ENCODE data around the gene SLC30A5. TPM values are rescaled to one million over a fixed set of nuclear protein-coding genes. Genes with fewer than 3 reads are reported as not detected.
"Not testable (repeated sequence)": the region's sequence is repeated elsewhere in the genome, so short reads cannot be mapped to it uniquely, and the experiment has no call there.

SLC30A5 gene
- polyA plus RNA-seq, 2 of the 4 experiments (the other 2 are of a cell fraction): 51.2 to 74.6 TPM

DNA sequence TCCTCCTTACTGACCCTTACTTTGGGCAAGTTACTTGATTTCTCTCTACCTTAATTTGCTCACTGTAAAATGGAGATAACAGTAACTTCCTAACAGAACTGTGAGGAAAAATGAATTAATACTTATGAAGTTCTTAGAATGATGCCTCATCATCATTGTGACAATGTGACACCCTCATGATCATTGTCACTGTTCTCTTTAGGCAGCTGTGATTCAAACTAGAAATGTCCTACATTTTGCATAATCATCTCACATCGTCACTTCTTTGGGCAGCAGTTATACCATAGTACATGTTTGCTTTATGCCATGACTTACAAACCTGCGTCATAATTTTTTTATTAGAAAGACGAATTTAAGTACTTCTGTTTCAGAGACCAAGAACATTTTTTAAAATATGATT, 9.7 kb downstream of the SLC30A5 start:
- no peak for ATAC-seq
- no peak for FAIRE-seq
- no peak for DNase-seq (ENCODE audit: low read depth in 1 of 2, low spot score in 1 of 2)
- Histone ChIP-seq H3K9me3 (no peaks in the 10 kb centered on the region), H3K4me2 (no peak overlapping the region), H3K4me3 (no peak overlapping the region), H3K4me1 (0 out of 3 replicates have a peak, but pooled peaks cover 7% of the 10 kb centered on the region), H3K27ac (no peak overlapping the region)
- POLR2A ChIA-PET: no interaction called here
- CTCF ChIA-PET: interaction anchor here (4.7 kb wide), 1 partner anchor 10 kb away, joined by 24 read pairs; the partner anchor contains the start of gene SLC30A5
- TF ChIP-seq EHF (CRISPR knock-in tag; IDR thresholded peaks at IDR 0.05) (no peak), ZC3H11A (IDR thresholded peaks at IDR 0.05) (no peak), CBX8 (IDR thresholded peaks at IDR 0.05) (no peak)
- WGBS (ENCODE audit: missing lambda C conversion rate): 73% methylated on average over 3 of the region's 3 CpGs

DNA sequence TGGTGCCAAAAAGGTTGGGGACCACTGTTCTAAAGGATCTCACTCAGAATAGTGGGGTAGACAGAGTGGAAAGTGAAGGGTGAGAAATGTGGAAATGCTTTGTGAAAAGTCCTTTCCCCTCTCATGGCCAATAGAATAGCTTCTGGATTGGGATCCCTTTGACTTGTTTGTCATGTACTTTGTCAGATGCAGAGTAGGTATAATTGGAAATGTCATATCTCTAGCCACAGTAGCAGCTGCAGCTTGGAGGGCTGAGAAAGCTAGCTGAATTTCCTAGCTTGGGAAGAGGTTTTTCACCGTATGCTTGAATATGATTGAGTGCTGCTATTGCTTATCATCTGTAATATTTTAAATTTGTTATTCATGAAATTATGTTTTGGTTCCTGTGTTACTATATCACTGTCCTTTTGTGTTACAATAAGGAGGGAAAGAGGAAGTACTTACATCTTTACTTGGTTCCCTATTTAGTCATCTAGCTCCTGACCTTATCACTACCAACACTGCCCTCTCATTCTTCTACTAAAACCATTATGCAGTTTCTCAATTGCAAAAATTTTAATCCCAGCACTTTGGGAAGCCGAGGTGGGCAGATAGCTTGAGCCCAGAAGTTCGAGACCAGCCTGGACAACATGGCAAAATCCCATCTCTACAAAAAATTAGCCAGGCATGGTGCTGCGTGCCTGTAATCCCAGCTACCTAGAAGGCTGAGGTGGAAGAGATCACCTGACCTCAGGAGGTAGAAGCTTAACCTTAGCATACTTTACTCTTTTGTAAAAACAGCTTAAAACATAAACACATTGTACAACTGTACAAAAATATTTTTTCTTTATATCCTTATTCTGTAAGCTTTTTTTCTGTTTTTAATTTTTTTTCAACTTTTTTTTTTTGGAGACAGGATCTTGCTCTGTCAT, 12.4 kb downstream of the SLC30A5 start:
- no peaks in the 10 kb centered on the region for H3K9me3 ChIP-seq
- FAIRE-seq: no peak
- H3K4me3 ChIP-seq: no peak overlapping the region
- no peak for ATAC-seq
- TF ChIP-seq NR3C1 (IDR thresholded peaks at IDR 0.05): no peak
- TF ChIP-seq CBX8 (IDR thresholded peaks at IDR 0.05): no peak
- TF ChIP-seq POLR2AphosphoS2 (conservative IDR thresholded peaks at IDR 0.05; ENCODE audit: low read length): no peak
- TF ChIP-seq PHF8 (IDR thresholded peaks at IDR 0.05; ENCODE audit: borderline replicate concordance, low read depth): no peak
- no peak for TF ChIP-seq RAD21 (conservative IDR thresholded peaks at IDR 0.05 in 1 of 2, IDR thresholded peaks at IDR 0.05 in 1 of 2)
- no peak for TF ChIP-seq TP53 (CRISPR knock-in tag; IDR thresholded peaks at IDR 0.05)
- no peak for TF ChIP-seq SREBF2 (IDR thresholded peaks at IDR 0.05)
- no peak for TF ChIP-seq RNF2 (IDR thresholded peaks at IDR 0.05; ENCODE audit: borderline replicate concordance, low read depth)
- no peak for TF ChIP-seq ZSCAN20 (CRISPR knock-in tag; IDR thresholded peaks at IDR 0.05)
- TF ChIP-seq E2F6 (IDR thresholded peaks at IDR 0.05; ENCODE audit: borderline replicate concordance, low read depth): no peak
- no peak for TF ChIP-seq ZC3H11A (IDR thresholded peaks at IDR 0.05)
- no peak for TF ChIP-seq HEYL (CRISPR knock-in tag; IDR thresholded peaks at IDR 0.05)
- no peak for TF ChIP-seq PBX3 (IDR thresholded peaks at IDR 0.05)
- TF ChIP-seq EHF (CRISPR knock-in tag; IDR thresholded peaks at IDR 0.05): no peak
- TF ChIP-seq JUN (IDR thresholded peaks at IDR 0.05): no peak
- no peak for TF ChIP-seq MAZ (IDR thresholded peaks at IDR 0.05; ENCODE audit: borderline replicate concordance, low read depth, low read length)
- TF ChIP-seq CBX2 (IDR thresholded peaks at IDR 0.05; ENCODE audit: borderline replicate concordance, low read depth): no peak
- TF ChIP-seq, protein P1, sequence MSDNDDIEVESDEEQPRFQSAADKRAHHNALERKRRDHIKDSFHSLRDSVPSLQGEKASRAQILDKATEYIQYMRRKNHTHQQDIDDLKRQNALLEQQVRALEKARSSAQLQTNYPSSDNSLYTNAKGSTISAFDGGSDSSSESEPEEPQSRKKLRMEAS (IDR thresholded peaks at IDR 0.05): no peak
- no peak overlapping the region for H3K4me2 ChIP-seq
- ChIA-PET CTCF (interaction anchor here (0.6 to 4.7 kb wide), 4 partner anchors 13 to 301 kb away, joined by 3 to 24 read pairs (median 4); partner anchors contain the start of gene SLC30A5), POLR2A (no interaction called here)
- no peak for DNase-seq (ENCODE audit: low read depth in 1 of 2, low spot score in 1 of 2)
- no peak overlapping the region for H3K27ac ChIP-seq
- 87% methylated on average over 4 of the region's 4 CpGs for WGBS (ENCODE audit: missing lambda C conversion rate)
- H3K4me1 ChIP-seq: peaks cover 11% of the 10 kb centered on the region; the same call in 1 of the 3 replicates

DNA sequence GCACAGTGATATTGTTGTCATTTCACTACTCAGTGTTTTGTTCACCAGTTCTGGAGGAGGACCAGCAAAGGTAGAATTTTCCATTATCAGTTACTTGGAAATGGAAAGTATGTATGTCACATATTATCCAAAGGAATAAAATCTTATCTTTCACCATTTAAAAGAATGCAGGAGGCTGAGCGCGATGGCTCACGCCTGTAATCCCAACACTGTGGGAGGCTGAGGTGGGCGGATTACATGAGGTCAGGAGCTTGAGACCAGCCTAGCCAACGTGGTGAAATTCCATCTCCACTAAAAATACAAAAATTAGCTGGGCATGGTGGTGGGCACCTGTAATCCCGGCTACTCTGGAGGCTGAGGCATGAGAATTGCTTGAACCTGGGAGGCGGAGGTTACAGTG, 14.6 kb downstream of the SLC30A5 start:
- H3K4me2 ChIP-seq; POLR2A ChIA-PET; H3K4me3 ChIP-seq; H3K9me3 ChIP-seq; H3K27ac ChIP-seq; H3K4me1 ChIP-seq; DNase-seq (ENCODE audit: low read depth in 1 of 2, low spot score in 1 of 2); ATAC-seq; FAIRE-seq: not testable (repeated sequence)
- CTCF ChIA-PET: interaction anchor here (1.4 kb wide), 1 partner anchor 15 kb away, joined by 4 read pairs; the partner anchor contains the start of gene SLC30A5
- WGBS (ENCODE audit: missing lambda C conversion rate): 93% methylated on average over 7 of the region's 7 CpGs

Measured in A549 (cell line).